ENCODE data around the gene TMEM242. TPM values are rescaled to one million over a fixed set of nuclear protein-coding genes. Genes with fewer than 3 reads are reported as not detected.

Gene TMEM242
- total RNA-seq, 1 donor from 2014 or later: 4.7 TPM

DNA sequence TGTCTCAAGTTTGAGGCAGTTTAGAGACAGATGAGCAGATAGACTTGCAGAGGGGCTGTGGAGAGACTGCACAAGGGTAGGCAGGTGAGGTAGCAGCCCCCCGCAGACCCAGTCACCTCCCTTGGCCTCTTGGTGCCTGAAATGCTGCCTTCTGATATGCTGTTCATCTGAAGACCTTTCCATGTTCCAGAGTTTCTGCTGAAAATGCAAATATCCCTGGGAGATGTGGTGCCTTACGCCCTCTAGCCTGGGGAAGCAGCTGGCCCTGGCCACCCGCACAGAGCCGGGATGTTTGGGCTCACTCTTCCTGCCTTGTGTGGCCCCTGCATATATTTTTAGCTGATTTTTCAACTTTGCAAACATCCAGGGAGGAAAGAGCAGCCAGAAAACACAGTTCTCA lies 51.4 kb downstream of the TMEM242 start:
- DNase-seq (ENCODE audit: low read depth in 2 of 2): peak in 1 of 2 donors; percentile 45

DNA sequence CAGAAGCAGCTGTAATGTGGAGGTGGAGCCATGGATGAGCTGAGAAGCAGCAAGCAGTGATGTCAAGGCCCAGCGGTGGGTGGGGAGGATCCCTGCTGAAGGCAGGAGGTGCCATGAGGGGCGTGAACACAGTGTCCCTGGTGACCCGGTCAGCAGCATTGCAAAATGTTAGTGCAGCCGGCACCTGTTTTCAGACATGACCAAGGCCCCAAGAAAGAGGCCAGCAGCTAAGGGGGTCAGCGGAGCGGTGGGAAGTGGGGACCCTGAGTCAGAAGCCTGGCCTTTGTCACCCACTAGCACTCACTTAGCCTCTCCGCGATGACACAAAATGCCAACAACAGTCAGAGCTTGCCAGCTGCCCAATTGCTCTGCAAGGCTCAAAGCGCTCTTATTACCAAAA lies 51.9 kb downstream of the TMEM242 start:
- DNase-seq (ENCODE audit: low read depth in 2 of 2): no peak

DNA sequence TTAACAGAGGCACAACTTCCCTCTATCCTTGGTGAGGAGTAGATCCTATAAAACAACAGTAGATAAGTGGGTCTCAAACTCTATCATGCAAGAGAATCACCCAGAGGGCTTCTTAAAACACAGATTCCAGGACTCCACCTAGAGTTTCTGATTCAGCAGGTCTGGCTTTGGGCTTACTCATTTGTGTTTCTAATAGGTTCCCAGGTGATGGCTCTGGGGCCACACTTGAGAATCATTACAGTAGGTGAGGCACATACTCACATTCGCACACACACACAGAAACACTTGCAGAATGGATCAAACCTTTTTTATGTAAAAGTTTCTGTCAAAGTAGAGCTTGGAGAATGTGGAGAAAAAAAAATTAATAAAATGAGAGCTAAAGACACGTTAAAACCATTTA lies 52.4 kb downstream of the TMEM242 start:
- no peak for DNase-seq (ENCODE audit: low read depth in 2 of 2)

DNA sequence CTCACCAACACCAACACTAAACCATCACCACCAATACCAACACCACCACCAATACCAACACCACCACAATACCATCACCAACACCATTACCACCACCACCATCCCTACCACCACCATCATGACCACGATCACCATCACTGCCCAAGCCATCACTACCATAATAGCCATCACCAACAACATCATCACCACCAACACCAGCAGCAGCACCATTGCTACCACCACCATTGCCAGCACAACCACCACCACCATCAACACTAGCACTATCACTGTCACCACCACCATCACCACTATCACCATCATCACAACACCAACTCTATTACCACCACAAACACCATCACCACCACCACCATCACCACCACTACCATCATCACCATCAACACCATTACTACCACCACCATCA lies 53.0 kb downstream of the TMEM242 start:
- DNase-seq (ENCODE audit: low read depth in 2 of 2): no peak

DNA sequence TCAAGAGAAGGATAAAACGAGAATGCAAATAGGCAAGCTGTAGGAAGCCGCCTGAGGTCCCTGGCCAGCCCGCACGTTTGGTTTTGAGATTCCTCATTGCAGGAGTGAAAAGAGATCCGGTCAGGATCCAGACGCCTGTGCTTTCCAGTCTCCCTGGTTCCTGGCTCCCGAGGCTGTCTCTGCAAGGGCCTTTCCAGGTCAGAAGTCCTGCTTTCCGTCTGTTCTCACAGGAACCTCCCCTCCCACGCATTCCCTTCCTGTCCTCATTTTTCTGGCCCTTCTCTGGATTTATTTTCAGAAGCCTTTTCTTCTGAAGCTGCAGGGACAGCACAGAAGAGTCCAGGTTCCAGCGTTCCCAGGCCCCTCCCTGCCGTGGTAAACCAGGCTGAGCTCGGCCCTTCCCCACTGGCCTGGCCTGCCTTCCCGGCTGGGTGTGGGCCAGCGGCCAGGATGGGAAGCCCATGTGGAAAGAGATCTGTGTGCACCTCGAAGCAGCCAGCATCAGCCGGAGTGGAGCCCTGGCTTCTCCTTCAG lies 54.0 kb downstream of the TMEM242 start:
- peak; percentile 74 to 96 for DNase-seq (ENCODE audit: low read depth in 2 of 2)

DNA sequence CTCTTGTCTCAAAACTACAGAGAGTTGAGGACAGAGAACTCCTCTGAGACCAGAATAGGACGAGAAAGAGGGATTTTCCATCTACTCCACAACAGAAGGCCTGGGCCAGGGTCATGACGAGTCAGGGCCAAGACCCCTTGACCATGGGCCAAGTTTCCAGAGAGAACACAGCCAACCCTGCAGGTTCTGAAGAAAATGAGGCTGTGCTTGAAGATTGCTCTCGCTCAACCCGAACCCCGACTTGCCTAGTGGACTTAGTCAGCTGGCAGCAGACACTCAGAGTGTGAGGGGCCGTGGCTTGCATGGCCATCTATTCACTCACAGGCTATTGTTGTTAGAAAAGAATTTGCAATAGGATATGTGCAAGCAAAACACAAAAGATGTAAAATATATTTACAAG lies 54.5 kb downstream of the TMEM242 start:
- DNase-seq (ENCODE audit: low read depth in 2 of 2): no peak

DNA sequence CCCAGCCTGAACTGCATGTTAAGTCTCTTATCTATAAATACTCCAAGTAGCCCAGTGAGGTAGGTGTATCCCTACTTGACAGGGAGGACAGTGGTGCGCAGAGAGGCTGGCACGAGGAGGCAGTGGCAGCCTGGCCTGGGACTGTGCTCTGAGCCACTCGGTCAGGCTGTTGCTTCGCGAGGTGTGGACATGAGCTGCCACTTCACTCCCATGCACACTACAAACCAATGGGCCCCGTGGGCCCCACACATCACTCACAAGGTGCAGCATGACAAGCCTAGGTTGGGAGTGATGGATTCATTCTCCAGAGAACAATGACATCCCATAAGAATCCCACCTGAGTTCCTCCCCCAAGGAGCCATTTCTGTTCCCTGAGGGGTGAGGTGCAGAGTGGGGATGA lies 54.9 kb downstream of the TMEM242 start:
- no peak for DNase-seq (ENCODE audit: low read depth in 2 of 2)

DNA sequence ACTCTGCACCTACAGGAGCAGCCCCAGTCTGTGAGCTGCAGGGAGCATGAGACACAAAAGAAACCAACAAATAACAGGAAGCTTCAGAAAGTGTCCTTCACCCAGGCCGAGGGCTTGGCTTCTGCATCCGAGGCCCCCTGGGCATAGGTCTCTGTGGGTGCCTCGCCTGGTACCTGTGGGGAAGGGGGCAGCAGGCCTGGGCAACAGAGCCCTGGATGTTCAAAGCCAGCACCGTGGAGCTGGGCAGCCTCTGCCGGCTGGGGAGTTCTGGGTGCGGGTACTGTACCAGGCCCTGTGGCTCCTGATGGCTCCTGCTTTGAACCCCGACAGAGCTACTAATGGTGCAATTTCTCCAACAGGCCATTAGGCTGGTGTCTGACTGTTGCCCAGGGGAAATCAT lies 55.7 kb downstream of the TMEM242 start:
- no peak for DNase-seq (ENCODE audit: low read depth in 2 of 2)

DNA sequence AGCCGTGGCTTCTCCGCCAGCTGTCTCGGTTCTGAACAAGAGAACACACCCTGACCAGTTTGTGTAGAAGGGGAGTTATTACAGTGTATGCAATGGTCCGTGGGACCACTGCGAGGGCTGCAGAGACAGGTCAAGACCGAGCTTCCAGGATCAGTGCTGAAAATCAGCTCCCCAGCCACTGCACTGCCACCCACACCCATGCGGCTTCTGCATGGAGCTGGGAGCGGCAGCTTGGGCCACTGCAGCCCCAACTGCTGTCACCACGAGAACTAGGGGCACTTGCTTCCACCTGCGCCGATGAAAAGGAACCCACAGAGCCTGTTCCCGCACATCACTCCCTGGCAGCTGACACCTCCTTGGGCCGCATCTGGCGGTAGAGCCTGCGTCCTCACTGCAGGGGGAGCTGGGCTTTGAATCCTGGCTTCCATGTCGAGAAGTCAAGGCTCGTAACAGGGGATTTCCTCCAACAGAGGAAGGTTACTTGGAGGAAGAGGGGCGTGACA lies 56.2 kb downstream of the TMEM242 start:
- DNase-seq (ENCODE audit: low read depth in 2 of 2): no peak

DNA sequence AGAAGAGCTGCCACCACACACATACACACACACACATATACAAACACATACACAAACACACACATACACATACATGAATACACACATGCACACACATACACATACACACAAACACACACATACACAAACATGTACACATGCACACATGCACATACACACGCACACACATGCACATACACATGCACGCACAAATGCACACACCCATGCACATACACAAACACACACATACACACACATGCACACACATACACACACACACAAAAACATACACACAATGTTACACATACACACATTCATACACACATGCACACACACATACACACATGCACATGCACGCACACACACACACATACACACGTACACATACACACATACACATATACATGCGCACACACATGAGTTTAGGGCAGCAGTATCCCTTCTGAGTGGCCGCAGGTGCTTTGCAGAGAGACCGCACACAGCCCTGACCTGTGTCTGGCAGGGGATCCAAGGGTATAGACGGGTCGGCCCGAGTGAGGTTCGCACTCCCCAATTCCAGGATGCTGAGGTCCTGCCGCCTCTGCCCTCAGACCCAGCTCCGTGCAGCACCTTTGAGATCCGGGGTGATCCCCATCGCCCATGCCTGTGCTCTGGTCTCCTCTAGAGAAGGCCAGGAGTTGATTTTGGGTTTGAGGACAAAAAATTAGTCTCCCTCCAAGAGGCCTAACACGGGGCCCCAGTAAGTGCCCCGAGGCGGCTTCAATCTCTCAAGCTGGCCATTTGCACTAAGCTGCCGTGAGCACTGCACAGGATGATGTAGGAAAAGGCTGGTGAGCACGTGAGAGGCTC lies 56.8 kb downstream of the TMEM242 start:
- no peak for DNase-seq (ENCODE audit: low read depth in 2 of 2)

DNA sequence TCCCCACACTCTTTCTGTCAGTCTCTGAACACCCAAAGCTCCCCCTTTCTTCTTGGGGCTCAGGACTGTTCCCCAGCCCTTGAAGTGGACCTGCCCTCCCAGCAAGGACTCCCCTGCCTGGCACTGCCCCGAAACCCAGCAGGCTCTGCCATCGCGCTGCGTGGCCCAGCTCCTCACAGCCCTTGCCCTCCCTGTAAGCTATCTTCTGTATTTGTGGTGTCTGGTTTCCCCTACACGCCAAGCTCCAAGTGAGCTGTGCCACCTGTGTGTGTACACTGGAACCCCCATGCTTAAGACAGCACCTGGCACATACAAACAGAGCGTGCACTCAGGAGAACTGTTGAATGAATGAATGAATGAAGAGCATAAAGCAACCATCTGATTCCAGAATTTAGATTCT lies 57.7 kb downstream of the TMEM242 start:
- no peak for DNase-seq (ENCODE audit: low read depth in 2 of 2)

DNA sequence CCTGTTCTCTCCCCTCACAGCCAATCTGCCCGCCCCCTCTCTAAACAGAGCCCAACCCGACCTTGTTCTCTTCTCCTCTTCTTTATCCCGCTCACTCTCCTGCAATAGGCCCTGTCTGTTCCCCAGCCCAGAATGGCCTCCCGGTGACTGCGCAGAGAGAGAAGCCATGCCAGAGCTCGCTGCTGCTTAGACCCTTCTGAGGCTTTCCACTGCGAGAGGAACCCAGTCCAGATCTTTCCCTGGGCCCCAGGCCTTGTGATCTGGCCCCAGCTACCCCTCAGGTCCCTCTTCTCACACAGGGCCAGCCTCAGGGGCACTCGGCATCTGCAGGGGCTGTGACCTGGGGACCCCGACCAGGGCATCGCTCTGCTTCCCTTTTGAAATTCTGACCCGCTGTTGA lies 58.1 kb downstream of the TMEM242 start:
- DNase-seq (ENCODE audit: low read depth in 2 of 2): no peak

DNA sequence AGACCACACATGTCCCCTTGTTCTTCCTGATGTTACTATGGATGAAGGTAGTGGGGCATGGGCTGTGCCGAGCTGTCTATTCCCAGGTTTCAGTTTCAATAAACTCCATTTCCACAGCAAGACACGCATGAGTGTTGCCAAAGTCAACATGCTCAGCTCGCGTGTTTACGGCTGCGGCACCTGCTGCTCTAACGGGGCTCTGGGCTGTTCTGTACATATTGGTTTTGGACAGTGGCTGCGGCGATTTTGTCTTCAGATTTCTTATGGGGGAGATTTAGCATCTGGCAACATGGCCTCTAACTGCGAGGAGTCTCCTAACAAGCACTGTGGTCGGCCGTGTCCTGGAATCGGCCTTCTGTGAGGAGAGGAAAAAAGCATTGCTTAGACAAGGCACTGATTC lies 58.6 kb downstream of the TMEM242 start:
- peak; percentile 32 to 55 for DNase-seq (ENCODE audit: low read depth in 2 of 2)

DNA sequence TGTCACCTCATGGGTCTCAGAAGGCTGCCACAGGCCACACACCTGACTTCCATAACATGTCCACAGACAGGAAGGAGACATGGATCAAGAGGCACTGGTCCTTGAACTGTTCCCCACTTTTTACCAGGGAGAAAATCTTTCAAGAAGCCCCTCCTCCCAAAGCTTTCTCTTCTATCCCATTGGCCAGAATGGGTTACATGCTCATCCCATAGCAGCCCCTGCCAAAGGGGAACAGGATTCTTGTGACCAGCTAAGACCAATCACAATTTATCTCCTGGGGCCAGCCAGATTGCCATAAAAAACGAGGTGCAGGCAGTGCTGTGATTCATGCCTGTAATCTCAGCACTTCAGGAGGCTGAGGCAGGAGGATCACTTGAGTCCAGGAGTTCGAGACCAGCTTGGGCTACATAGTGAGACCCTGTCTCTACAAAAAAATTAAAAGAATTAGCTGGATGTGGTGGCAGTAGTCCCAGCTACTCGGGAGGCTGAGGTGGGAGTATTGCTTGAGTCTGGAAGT lies 59.4 kb downstream of the TMEM242 start:
- DNase-seq (ENCODE audit: low read depth in 2 of 2): no peak

DNA sequence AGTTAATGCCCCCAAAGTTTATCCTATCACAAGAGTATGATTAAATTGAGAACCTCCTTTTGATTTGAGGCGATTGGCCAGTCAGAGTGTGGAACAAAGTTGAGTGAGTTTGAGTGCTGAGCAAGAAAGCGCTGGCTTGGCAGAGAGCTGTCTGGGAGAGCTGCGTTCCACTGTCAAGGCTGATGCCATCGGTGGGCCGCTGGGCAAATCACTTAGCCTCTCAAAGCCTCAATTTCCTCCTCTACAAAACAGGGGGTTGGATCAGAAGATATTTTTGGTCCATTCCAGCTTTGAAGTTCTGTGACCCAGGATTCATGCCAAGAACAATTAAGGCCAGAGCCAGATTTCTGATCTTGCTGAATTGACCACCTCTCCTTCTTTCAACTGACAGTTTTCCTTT lies 60.2 kb downstream of the TMEM242 start:
- DNase-seq (ENCODE audit: low read depth in 2 of 2): peak; percentile 21 to 28

DNA sequence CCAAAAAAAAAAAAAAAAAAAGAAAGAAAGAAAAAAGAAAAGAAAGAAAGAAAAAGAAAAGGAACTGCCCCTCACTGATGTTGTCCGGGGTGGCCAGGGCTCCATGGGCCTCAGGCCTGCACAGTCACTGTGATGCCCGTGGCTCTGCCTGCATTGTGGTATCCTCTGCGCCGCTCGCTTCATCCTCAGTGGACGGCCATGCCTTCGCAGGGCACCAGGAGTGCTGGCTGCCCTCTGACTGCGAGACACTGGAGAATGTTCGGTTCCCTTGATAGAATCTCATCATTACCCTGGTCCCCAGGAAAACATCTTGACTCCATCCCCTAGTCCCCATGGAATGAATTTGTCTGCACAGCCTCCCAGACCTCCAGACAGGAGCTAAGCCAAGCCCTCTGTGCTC lies 61.7 kb downstream of the TMEM242 start:
- no peak for DNase-seq (ENCODE audit: low read depth in 2 of 2)

DNA sequence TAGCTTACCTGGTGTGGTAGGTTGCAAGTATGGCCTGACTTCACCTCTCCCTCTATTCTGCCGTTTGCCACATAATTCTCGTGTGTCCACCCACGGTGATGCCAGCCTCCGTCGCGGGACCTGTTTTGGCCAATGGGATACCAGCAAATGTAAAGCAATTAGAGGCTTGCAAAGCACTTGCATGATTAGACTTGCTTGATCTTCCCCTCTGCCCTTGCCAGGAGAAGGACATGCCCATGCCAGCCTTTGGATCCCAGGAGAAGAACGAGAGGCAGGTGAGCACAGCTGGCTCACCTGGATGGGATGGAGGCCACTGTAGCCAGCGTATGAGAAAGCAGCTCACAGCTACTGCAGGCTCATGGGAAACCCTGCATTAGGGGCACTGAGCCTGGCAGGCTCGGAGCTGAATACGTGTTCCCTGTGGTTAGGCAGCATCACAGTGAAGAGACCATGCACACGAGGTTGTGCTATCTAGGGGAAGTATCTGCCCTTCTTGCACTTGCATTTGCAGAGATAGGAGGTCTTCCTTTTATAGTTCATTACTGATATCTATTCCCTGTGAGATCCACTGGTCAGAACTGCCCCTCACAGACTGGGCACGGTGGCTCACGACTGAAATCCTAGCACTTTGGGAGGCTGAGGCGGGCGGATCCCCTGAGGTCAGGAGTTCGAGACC lies 62.4 kb downstream of the TMEM242 start:
- no peak for DNase-seq (ENCODE audit: low read depth in 2 of 2)

DNA sequence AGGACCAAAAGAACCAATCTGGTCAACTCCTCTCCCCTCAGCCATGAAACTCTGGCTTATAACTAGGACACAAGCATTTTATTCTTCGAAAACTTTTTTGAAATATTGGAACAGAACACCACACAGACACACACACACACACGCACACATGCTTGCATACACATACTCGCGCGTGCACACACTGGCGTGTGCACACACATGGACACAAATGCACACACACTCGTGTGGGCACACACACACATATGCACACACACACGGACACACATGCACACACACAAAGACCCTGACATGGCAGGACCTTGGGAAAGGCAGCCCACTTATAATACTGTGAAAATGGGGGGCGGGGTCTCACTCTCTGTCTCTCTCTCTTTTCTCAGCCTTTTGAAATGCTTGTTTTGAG lies 63.9 kb downstream of the TMEM242 start:
- no peak for DNase-seq (ENCODE audit: low read depth in 2 of 2)

DNA sequence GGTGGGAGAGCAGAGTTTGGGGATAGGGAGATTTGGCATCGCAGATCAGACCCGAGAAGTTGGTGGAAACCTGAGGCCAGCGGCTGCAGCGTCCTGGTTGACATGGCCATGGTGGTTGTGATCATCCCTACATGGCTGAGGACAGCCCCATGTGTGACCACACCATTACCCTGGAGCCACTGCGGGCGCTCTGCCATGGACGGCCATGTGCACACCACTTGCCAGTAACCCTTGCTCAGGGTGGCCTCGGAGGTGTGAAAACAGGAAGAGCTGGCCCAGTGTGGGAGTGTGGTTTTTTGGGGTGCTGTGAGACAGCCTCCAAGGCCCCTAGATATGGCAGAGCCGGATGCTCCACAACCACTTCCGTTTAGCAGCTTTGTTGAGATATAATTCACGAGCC lies 64.4 kb downstream of the TMEM242 start:
- no peak for DNase-seq (ENCODE audit: low read depth in 2 of 2)

DNA sequence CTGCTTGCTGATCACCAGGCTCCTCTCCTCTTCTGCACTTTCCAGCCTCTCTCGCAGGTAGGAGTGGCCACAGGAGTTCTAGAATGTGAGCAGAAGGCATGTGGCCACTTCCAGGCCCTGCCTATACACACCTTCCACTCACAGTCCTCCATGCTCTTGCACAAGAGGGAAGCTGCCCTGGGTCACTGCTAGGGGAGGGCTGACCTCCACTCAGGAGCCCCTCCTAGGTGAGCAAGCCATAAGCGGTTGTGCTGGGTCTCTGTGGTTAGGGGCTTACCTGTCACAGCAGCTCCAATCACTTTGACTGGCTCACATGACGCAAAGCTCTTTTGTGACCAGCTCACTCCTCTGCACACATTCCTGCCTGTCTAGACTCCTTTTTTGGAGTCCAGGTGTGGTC lies 68.2 kb downstream of the TMEM242 start:
- DNase-seq (ENCODE audit: low read depth in 2 of 2): no peak

DNA sequence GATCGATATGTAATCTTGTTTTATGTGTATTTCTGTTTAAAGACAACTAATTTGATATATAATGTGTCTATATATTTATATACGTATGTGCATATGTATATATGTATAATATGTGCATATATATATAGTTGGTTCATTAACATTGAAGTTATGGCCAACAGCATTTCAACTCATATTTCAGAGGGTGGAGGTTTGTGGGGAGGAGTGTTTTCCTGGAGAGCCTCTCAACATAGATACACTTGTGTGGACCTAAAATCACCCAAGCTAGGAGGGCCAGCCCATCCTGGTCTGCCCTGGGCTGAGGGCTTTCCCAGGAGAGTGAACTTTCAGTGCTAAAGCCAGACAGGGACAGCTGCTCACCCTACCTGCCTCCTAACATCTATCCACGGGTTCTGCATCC lies 68.8 kb downstream of the TMEM242 start:
- DNase-seq (ENCODE audit: low read depth in 2 of 2): no peak

DNA sequence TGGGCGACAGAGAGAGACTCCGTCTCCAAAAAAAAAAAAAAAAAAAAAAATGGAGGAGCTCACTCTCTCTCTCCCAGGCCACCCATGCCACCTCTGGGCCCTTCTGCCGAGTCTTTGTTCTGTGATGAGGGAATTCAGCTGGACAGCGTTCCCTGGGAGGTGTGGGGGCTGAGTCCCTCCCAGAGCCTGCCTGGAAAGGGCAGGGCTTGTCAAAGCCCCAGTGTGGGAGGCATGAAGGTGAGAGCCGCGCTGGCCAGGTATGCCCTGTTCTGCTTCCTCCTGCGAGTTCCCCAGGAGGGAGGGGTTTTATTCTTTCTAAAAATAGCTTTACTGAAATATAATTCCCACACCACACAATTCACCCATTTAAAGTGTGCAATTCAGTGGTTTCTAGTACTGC lies 69.6 kb downstream of the TMEM242 start:
- no peak for DNase-seq (ENCODE audit: low read depth in 2 of 2)

DNA sequence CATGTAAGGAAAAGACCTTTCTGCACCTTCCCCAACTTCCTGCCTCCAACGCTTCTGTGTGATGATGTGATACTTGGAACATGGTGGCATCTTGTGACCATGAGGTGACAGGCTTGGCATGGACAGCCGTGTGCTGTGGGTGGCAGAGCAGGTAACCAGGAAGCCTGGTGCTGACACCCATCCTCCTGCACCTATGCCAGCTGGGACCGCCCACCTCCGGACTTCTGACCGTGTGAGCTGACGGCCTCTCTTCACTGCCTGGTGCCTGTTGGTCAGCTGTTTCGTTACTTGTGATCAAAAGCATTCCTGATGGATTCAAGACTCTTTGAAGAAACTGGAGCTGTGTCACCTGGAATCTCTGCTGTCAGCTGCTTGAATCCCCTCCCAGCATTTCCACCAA lies 70.3 kb downstream of the TMEM242 start:
- DNase-seq (ENCODE audit: low read depth in 2 of 2): peak in 1 of 2 donors; percentile 24
